ENCODE results near the gene POU2F3. TPM values are rescaled to one million over a fixed set of nuclear protein-coding genes. Genes with fewer than 3 reads are reported as not detected.

POU2F3 gene
- total RNA-seq, 1 experiment from 2014 or later: 0.62 TPM

- Histone ChIP-seq H3K79me2 (ENCODE audit: low read length) (peaks cover 35% of the 10 kb centered on the region), H2AFZ (ENCODE audit: low read length) (peak overlapping the region; percentile 97), H3K4me3 (ENCODE audit: low read length) (peak overlapping the region; percentile 85), H3K4me1 (ENCODE audit: insufficient read depth, low read length) (peaks cover 56% of the 10 kb centered on the region), H3K9ac (ENCODE audit: low read length) (peak overlapping the region; percentile 67), H3K36me3 (ENCODE audit: low read depth, low read length) (peaks cover 4% of the 10 kb centered on the region; the same call in 1 of the 2 replicates), H3F3A (ENCODE audit: low read length, unreplicated experiment) (peaks cover 3% of the 10 kb centered on the region), H4K20me1 (ENCODE audit: low read length) (peaks cover 21% of the 10 kb centered on the region), H3K4me2 (ENCODE audit: low read length) (peak overlapping the region; percentile 98), H3K27me3 (ENCODE audit: low read length) (no peaks in the 10 kb centered on the region), H3K9me2 (replicated peaks; ENCODE audit: low read length) (no peaks in the 10 kb centered on the region), H3K27ac (ENCODE audit: low read length) (peak overlapping the region; percentile 38), H3K9me3 (ENCODE audit: low read length) (no peaks in the 10 kb centered on the region)
- peak; percentile 73 for TF ChIP-seq CTCF (conservative IDR thresholded peaks at IDR 0.05; ENCODE audit: low read depth, low read length)
- no peak for TF ChIP-seq EZH2 (IDR thresholded peaks at IDR 0.05; ENCODE audit: low read length, unreplicated experiment)
- TF ChIP-seq EZH2phosphoT487 (IDR thresholded peaks at IDR 0.05; ENCODE audit: borderline replicate concordance, low read length): no peak
- ChIA-PET CTCF (interaction anchor here (0.6 to 0.7 kb wide), 3 partner anchors 20 to 104 kb away, joined by 3 to 4 read pairs (median 4); no protein-coding TSS in a partner anchor), POLR2A (ENCODE audit: unreplicated experiment) (interaction anchor here (0.7 to 1.4 kb wide), 2 partner anchors 66 to 97 kb away, joined by 8 to 13 read pairs; no protein-coding TSS in a partner anchor)
- intact Hi-C loops (cut with micrococcal nuclease): loop anchor here (1.0 to 5.0 kb wide), 5 partner anchors 47 to 176 kb away; partner anchors contain the start of gene GRIK4
- TSS peak; percentile 70 for BruUV-seq (replicated peaks)
- peak; percentile 96 for DNase-seq
- ATAC-seq: no peak
Measured at GRCh38 chr11:120334894-120335462, 95.0 kb downstream of the POU2F3 start.

- Histone ChIP-seq H3K9me2 (replicated peaks; ENCODE audit: low read length) (no peaks in the 10 kb centered on the region), H2AFZ (ENCODE audit: low read length) (peak overlapping the region; percentile 97), H3K9me3 (ENCODE audit: low read length) (no peaks in the 10 kb centered on the region), H4K20me1 (ENCODE audit: low read length) (peaks cover 27% of the 10 kb centered on the region), H3K4me2 (ENCODE audit: low read length) (peak overlapping the region; percentile 98), H3F3A (ENCODE audit: low read length, unreplicated experiment) (peaks cover 3% of the 10 kb centered on the region), H3K27ac (ENCODE audit: low read length) (peak overlapping the region; percentile 38), H3K4me1 (ENCODE audit: insufficient read depth, low read length) (peaks cover 60% of the 10 kb centered on the region), H3K9ac (ENCODE audit: low read length) (peak overlapping the region; percentile 67), H3K27me3 (ENCODE audit: low read length) (no peaks in the 10 kb centered on the region), H3K4me3 (ENCODE audit: low read length) (peak overlapping the region; percentile 85), H3K79me2 (ENCODE audit: low read length) (peaks cover 41% of the 10 kb centered on the region), H3K36me3 (ENCODE audit: low read depth, low read length) (no peaks in the 10 kb centered on the region; the same call in 1 of the 2 replicates)
- ChIA-PET POLR2A (ENCODE audit: unreplicated experiment) (interaction anchor here (0.6 to 1.4 kb wide), 3 partner anchors 60 to 97 kb away, joined by 3 to 13 read pairs (median 8); no protein-coding TSS in a partner anchor), CTCF (interaction anchor here (0.6 to 0.9 kb wide), 4 partner anchors 19 to 103 kb away, joined by 3 to 4 read pairs (median 4); no protein-coding TSS in a partner anchor)
- peak; percentile 11 for ATAC-seq
- DNase-seq: peak; percentile 47
- intact Hi-C loops (cut with micrococcal nuclease): loop anchor here (1.0 to 5.0 kb wide), 5 partner anchors 47 to 175 kb away; partner anchors contain the start of gene GRIK4
- BruUV-seq (replicated peaks): no TSS peak
- TF ChIP-seq EZH2phosphoT487 (IDR thresholded peaks at IDR 0.05; ENCODE audit: borderline replicate concordance, low read length) (no peak), CTCF (conservative IDR thresholded peaks at IDR 0.05; ENCODE audit: low read depth, low read length) (no peak), EZH2 (IDR thresholded peaks at IDR 0.05; ENCODE audit: low read length, unreplicated experiment) (no peak)
Measured at GRCh38 chr11:120335556-120335907, 95.6 kb downstream of the POU2F3 start.
